ENCODE data around the gene ALG8.
"Not testable (repeated sequence)": the region's sequence is repeated elsewhere in the genome, so short reads cannot be mapped to it uniquely, and the experiment has no call there.

The ALG8 gene

DNA sequence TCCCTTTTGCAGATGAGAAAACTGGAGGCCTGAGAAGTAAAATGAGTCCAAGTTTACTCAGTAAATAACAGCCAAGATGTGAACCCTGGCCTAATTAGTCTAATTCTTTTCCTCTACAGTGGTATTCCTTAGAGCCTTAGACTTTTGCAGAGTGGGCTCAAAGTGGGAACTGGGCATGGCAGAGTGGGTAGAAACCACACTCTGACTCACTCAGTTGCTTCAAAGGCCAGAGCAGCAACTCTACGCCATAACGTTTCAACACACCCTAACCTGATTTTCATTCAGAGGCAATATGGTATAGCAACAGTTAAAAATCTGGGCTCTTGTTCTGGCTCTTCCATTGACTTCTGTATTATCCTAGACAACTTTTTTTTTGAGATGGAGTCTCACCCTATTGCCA, 73.0 kb downstream of the ALG8 start:
- no peak for DNase-seq

DNA sequence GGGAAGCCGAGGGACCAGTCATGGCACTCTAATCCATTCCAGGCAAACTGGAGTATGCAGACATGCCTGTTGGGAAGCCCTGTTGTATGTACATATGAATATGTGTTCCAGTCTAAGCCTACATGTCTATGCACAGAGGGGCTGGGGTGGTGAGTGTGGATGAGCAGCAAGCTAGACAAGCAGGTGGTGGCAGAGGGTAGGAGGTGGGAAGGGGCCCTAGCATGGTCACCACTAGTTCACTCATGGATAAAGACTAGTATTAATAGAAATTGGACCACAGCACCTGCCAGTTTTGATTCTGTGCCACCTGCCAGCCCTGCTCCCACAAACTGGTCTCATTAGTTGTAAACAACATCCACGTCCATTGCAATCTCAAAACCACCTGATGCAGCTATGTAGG, 74.2 kb downstream of the ALG8 start:
- DNase-seq: no peak

DNA sequence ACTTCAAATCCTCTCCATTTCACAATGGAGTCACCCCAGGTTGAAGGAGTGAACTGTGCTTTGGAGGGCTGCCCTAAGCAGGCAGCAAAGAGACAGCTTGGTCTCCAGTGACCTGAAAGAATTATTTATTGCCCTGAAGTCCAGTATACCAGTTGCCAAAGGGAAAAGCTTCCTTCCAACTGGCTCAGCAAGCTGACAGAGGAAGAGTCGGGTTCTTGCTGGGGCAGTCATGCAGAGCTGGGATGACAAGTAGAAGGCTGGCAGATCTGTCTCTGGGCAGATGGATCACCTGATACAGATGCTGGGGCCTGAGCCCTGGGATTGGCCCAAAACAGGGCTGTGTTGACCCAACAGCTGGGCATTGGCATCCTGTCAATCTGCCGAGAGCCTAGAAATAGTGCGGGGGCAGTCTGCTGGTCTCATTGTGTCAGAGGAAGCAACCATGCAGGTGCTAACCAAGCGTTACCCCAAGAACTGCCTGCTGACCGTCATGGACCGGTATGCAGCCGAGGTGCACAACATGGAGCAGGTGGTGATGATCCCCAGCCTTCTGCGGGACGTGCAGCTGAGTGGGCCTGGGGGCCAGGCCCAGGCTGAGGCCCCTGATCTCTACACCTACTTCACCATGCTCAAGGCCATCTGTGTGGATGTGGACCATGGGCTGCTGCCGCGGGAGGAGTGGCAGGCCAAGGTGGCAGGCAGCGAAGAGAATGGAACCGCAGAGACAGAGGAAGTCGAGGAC, 75.8 kb downstream of the ALG8 start, which contains the start of gene THRSP:
Gene THRSP (plus strand): TSS at position 422 of the 742 bp plus-strand sequence. CDS start 21 bp downstream, at position 443.
- no peak for DNase-seq

DNA sequence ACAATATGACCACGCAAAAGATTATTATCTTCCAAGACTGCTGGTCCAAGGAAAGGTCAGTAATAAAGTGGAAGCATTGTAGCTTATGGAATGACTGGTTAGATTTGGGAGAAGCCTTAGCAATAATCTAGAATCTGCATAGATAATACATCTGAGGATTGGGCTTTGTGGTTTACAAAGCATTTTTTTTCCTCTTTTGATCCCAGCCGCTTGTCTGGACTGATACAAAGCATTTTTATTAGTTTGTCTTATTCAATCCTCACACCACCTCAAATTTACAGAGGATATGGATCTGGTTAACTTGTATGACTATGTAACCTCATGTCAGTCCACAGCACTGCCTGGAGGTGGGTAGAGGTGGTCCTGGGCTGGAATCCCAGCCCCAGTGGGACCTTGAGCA, 76.8 kb downstream of the ALG8 start:
- no peak for DNase-seq

DNA sequence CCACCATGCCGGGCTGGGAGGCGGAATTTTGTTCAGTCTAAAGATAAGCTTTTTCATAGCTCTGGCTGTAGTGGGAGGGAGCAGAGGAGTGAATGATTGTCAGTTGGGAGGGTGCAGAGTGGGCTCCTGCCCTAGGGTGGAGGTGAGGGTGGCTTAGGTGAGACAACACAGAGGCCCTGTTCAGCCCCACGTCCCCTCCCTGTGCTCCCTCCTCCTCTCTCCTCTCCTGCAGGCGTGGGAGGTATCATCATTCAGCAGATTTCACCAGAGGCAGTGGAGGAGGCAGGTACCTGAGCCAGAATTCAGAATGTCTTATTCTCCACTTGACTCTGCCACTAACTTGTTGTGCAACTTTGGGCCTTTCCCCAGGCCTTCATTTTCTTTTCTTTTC, 77.5 kb downstream of the ALG8 start:
- no peak for DNase-seq

DNA sequence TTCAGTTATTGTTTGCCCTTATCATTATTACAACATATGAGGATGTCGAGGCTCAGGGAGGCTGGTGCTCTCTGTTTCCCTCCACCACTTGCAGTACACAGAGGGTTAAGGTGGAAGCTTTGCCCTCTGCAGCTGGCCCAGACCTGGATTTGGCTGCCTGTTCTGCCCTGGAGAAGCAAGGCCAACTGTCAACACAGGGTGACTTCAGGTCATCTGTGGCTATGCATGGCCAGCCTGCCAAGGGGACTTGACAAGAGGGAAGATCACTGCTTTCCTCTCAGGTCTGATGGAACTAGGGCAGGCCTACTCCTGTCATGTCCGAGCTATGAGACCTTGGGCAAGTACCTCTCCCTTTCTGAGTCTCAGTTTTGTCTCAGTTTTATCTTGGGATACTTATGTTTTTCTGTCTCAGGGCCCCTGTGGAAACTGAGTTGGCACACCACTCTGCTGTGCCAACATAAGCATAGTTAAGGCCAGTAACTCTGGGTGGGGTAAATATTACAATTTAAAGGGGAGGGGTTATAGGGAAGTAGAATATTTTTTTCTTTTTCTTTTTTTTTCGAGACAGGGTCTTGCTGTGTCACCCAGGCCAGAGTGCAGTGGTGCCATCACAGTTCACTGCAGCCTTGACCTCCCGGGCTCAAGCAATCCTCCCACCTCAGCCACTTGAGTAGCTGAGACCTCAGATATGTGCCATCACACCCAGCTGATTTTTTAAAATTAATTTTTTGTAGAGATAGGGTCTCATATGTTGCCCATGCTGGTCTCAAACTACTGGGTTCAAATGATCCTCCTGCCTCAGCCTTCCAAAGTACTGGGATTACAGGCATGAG, 78.1 kb downstream of the ALG8 start:
- DNase-seq: no peak

DNA sequence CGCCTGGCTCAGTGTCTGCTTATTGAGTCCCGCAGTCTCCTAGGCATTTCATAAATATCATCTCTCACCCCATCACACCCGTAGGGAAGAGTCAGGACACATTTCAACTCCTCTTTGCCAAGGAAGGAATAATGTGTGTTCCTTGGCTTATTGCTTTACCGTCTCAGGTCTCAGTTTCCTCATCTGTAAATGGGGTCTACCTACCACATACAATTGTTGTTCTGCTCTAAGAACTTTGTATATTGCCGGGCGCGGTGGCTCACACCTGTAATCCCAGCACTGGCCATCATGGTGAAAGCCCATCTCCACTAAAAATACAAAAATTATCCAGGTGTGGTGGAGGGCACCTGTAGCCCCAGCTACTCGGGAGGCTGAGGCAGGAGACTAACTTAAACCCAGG, 78.9 kb downstream of the ALG8 start:
- DNase-seq: no peak

DNA sequence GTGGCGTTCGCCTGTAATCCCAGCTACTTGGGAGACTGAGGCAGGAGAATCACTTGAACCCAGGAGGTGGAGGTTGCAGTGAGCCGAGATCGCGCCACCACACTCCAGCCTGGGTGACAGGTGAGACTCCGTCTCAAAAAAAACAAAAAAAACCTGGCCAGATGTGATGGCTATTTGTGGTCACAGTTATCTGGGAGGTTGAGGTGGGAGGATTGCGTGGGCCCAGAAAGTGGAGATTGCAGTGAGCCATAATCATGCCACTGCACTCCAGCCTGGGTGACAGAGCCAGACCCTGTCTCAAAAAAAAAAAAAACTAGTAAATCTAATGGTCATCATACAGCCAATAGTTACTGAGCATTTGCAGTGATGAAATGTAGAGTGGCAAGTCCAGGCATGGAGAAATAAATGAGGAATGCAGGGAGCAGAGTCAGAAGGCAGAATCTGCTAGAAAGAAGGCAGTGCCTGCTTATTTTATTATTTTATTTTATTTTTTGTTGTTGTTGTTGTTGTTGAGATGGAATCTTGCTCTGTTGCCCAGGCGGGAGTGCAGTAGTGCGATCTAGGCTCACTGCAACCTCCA, 79.6 kb downstream of the ALG8 start:
- DNase-seq: not testable (repeated sequence)

DNA sequence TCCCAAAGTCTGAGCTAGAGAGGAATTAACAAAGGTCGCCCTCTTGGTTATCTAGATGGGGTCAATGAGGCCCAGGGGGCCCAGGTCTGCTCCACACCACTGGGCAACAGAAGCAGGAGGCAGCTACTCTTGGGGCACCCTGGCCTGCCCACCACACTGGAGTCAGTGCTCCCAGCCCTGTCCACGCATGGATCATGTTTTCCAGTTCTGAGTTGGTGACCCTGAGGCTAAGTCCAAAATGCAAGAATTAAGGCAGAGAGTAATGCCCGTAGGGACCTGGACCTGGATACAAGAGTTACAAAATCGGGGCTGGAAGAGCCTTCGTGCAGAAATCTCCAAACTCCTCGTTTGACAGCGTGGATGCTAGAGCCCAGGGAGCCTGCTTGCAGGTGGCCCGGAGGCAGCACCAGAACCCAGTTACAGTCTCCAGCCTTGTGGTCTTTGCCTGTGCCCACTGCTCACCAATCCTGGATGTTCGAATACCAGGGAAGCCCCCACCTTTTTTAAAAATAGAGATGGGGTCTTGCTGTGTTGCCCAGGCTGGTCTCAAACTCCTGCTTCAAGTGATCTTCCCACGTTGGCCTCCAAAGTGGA, 81.9 kb downstream of the ALG8 start:
- no peak for DNase-seq

DNA sequence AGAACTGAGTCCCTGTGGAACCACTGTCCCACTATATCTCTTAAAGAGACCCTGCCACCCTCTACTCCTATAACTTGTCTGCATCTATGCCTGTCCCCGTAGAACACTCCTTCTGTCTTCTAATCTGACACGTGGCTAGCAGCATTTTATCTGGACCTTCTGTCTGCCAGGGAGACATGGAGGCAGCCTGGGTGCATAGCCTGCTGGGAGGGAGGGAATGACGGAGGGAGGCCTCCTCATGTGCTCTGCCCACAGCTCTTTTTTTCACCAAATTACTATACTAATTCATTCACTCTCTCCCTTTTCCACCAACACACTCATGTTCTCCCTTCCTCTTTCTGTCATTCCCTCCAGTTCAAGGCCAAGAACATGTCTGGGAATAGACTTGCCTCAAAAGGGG, 83.3 kb downstream of the ALG8 start:
- no peak for DNase-seq

DNA sequence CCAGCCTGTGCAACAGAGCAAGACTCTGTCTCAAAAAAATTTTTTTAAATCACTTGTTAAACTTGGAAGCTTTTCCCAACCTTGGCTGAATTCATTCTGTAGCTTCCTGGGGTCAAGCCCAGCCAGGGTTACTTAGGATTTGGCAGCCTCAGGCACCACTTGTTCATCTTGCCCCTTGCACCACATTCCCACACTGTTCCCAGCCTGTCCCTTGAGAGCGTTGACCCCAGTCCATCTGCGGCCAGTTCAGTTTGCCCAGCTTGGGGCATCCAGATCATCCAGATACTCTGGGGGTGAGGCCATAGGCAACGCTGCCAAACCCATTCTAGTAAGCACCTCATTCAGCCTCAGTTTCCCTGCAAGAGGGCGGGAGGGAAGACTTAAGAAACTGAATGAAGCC, 84.5 kb downstream of the ALG8 start:
- DNase-seq: no peak

DNA sequence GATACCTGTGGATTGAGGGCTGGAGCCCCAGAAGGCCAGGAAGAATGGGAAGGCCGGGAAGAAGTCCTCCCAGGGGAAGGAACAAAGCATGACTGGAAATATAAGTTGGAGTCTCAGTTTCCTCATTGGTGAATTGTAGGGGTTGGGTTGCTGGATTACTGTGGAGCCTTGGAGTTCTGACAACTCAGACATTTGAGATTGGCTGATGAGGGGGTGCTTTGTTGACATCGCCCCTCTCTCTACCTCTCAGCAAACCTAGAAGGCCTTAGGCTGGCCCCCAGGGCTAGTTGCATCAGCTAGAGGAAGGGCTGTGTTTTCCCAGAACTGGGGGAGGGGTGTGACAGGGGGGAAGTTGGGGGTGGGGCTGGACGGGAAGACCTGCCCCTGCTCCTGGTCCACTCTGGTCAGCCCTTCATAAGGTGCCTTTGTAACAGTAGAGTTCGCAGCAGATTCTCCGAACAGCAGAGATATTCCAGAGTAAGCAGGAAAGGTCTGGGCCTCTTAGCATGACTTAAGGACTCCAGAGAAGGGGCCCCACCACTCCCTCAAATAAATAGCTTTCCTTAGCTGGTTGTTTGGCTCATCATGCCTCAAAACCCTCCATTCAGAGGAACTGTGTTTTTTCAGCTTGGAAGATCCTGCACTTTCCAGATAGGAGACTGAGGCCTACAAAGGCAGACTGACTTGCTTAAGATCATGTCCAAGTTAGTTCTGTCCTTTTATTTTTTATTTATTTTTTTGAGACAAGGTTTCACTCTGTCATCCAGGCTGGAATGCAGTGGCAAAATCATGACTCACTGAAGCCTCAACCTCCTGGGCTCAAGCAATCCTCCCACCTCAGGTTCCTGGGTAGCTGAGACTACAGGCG, 88.2 kb downstream of the ALG8 start:
- DNase-seq: no peak

Measured in stimulated activated CD4-positive, alpha-beta T cell treated with anti-CD3 and anti-CD28 coated beads, Interleukin-1b, Interleukin-23, amount 100 ng/mL, for 48 hours (primary cell).